Endothelial cell (in vitro differentiated cells): ENCODE measurements around the gene KATNB1. TPM values are rescaled to one million over a fixed set of nuclear protein-coding genes. Genes with fewer than 3 reads are reported as not detected.

Experiments used
- DNase-seq: peaks from one replicate; pipeline ENCODE4 v3.0.0; 2021; ENCODE audit warnings: low spot score
- H3K27ac Mint-ChIP-seq: one replicate; pipeline ENCODE4 v1.8.0; 2021; ENCODE audit warnings: mixed read lengths, inconsistent platforms; ENCODE audit not compliant: unreplicated experiment
- H3K27me3 Mint-ChIP-seq: one replicate; pipeline ENCODE4 v1.8.0; 2021; ENCODE audit warnings: mild to moderate bottlenecking, moderate library complexity, mixed read lengths, inconsistent platforms; ENCODE audit not compliant: unreplicated experiment
- H3K36me3 Mint-ChIP-seq: one replicate; pipeline ENCODE4 v1.8.0; 2021; ENCODE audit warnings: mild to moderate bottlenecking, low read depth, mixed read lengths, inconsistent platforms; ENCODE audit not compliant: unreplicated experiment
- H3K4me1 Mint-ChIP-seq: one replicate; pipeline ENCODE4 v1.8.0; 2021; ENCODE audit warnings: mild to moderate bottlenecking, mixed read lengths, inconsistent platforms; ENCODE audit not compliant: unreplicated experiment
- H3K4me3 Mint-ChIP-seq: one replicate; pipeline ENCODE4 v1.8.0; 2021; ENCODE audit warnings: mild to moderate bottlenecking, mixed read lengths, inconsistent platforms; ENCODE audit not compliant: unreplicated experiment
- H3K9me3 Mint-ChIP-seq: one replicate; pipeline ENCODE4 v1.8.0; 2021; ENCODE audit warnings: mixed read lengths, inconsistent platforms; ENCODE audit not compliant: unreplicated experiment
- total RNA-seq: library from RNA; stranded (reverse); fragmentation: NEBNext Ultra II Directional; extraction: Animal tissue kit (Norgen Biotek cat#: 25700); gene quantifications from one replicate; pipeline ENCODE4 v1.2.1, GENCODE V29; 2021; ENCODE audit not compliant: unreplicated experiment
- TF ChIP-seq, protein P1 (sequence below): fragments of 200-600 bp; sonication (generic); IDR thresholded peaks from one replicate; pipeline ENCODE4 v1.5.0; 2021; ENCODE audit warnings: antibody characterized with exemption; ENCODE audit not compliant: unreplicated experiment

The KATNB1 gene
- total RNA-seq, 1 donor from 2014 or later = 29.2 TPM

DNA sequence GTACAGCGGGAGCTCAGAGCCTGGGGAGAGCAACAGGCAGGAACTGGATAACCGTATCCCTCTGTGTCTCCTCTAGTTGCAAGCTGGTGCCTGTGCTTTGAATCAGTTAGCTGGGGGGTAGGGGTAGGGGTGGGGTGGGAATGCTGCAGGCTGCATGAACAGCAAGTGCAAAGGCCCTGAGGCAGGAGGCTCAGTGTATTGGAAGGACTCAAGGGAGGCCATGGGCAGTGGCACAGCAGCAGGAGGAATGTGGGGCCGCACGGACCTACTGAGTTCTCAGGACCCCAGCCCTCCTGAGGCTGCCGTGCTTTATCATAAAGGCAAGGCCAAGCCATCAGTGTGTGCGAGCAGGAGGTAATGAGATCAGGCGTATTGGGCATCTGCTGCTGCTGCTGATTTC is 3.3 kb downstream of the KATNB1 start:
- TF ChIP-seq, protein P1, sequence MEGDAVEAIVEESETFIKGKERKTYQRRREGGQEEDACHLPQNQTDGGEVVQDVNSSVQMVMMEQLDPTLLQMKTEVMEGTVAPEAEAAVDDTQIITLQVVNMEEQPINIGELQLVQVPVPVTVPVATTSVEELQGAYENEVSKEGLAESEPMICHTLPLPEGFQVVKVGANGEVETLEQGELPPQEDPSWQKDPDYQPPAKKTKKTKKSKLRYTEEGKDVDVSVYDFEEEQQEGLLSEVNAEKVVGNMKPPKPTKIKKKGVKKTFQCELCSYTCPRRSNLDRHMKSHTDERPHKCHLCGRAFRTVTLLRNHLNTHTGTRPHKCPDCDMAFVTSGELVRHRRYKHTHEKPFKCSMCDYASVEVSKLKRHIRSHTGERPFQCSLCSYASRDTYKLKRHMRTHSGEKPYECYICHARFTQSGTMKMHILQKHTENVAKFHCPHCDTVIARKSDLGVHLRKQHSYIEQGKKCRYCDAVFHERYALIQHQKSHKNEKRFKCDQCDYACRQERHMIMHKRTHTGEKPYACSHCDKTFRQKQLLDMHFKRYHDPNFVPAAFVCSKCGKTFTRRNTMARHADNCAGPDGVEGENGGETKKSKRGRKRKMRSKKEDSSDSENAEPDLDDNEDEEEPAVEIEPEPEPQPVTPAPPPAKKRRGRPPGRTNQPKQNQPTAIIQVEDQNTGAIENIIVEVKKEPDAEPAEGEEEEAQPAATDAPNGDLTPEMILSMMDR = no peak
- H3K36me3 Mint-ChIP-seq = peaks cover 8% of the 10 kb centered on the region
- no peak overlapping the region for H3K27ac Mint-ChIP-seq
- H3K4me1 Mint-ChIP-seq = peaks cover 15% of the 10 kb centered on the region
- H3K4me3 Mint-ChIP-seq = no peak overlapping the region
- peaks cover 14% of the 10 kb centered on the region for H3K27me3 Mint-ChIP-seq
- no peak for DNase-seq
- H3K9me3 Mint-ChIP-seq = no peaks in the 10 kb centered on the region

GRCh38 chr16:57739756-57740422 is 4.3 kb downstream of the KATNB1 start:
- Mint-ChIP-seq H3K4me3 (no peak overlapping the region), H3K36me3 (peaks cover 13% of the 10 kb centered on the region), H3K27ac (no peak overlapping the region), H3K4me1 (peaks cover 15% of the 10 kb centered on the region), H3K9me3 (no peaks in the 10 kb centered on the region), H3K27me3 (peaks cover 14% of the 10 kb centered on the region)
- TF ChIP-seq, protein P1 = no peak
- no peak for DNase-seq

DNA sequence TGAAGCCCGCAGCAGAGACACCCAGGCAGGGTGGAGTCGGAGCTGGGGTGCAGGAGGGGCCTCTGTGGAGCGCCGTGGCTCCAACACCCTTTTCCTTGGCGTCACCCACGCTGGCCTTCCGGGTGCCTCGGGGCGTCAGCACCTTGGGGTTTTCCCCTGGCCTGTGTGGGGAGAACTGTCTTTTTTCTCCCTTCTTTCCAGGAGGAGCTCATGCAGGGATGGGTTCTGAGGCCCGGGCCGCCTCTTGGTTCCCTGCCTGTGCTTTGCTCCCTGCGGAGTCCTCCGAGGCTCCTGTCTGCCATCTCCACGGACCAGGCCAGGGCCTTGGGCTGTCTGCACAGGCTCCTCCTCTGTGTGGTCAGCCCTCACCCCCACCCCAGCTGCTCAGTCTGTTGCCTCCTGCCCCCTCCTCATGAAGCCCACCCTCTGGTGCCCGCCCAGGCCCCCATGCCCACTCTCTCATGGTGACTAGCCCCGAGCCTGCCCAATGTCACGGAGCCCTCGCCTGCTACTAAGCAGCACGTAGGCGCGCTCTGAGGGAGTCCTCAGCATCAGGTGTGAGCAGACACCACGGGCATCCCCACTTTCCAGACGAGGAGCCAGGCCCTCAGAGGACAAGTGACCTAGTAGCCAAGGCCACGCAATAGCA is 5.0 kb downstream of the KATNB1 start:
- peaks cover 13% of the 10 kb centered on the region for H3K36me3 Mint-ChIP-seq
- H3K9me3 Mint-ChIP-seq = no peaks in the 10 kb centered on the region
- no peak for DNase-seq
- no peak overlapping the region for H3K27ac Mint-ChIP-seq
- no peak overlapping the region for H3K4me3 Mint-ChIP-seq
- TF ChIP-seq, protein P1 = no peak
- peaks cover 7% of the 10 kb centered on the region for H3K27me3 Mint-ChIP-seq
- H3K4me1 Mint-ChIP-seq = peaks cover 9% of the 10 kb centered on the region

- Mint-ChIP-seq H3K9me3 (no peaks in the 10 kb centered on the region), H3K4me1 (peaks cover under 1% of the 10 kb centered on the region), H3K27ac (no peak overlapping the region), H3K36me3 (peaks cover 16% of the 10 kb centered on the region), H3K27me3 (peaks cover 2% of the 10 kb centered on the region), H3K4me3 (no peak overlapping the region)
- TF ChIP-seq, protein P1 = no peak
- DNase-seq = no peak
Observed at GRCh38 chr16:57741660-57742191, 6.2 kb downstream of the KATNB1 start.

GRCh38 chr16:57742543-57742942 is 7.0 kb downstream of the KATNB1 start:
- H3K9me3 Mint-ChIP-seq = no peaks in the 10 kb centered on the region
- no peaks in the 10 kb centered on the region for H3K4me1 Mint-ChIP-seq
- no peak overlapping the region for H3K4me3 Mint-ChIP-seq
- no peak for DNase-seq
- TF ChIP-seq, protein P1 = no peak
- H3K27me3 Mint-ChIP-seq = peaks cover 1% of the 10 kb centered on the region
- peaks cover 16% of the 10 kb centered on the region for H3K36me3 Mint-ChIP-seq
- H3K27ac Mint-ChIP-seq = no peak overlapping the region
